GM12875 (cell line): Measurements from ENCODE around the gene SMOC2.

Experiments used
- H3K4me3 ChIP-seq: one replicate; pipeline ENCODE4 v1.5.1; 2011; ENCODE audit warnings: low read depth, low read length, control low read depth
- CTCF ChIP-seq: IDR thresholded peaks from 2 replicates; pipeline ENCODE4 v1.5.1; 2011; ENCODE audit warnings: low read depth, mild to moderate bottlenecking, control low read depth, inconsistent platforms, low read length, moderate library complexity, borderline replicate concordance; ENCODE audit not compliant: insufficient read depth

Gene SMOC2

GRCh38 chr6:168589275-168589674, 148.3 kb downstream of the SMOC2 start:
- TF ChIP-seq CTCF: no peak
- H3K4me3 ChIP-seq: no peak overlapping the region

- no peak overlapping the region for H3K4me3 ChIP-seq
- TF ChIP-seq CTCF: no peak
Observed at GRCh38 chr6:168590406-168590805, 149.4 kb downstream of the SMOC2 start.

GRCh38 chr6:168596344-168596743, 155.4 kb downstream of the SMOC2 start:
- no peak overlapping the region for H3K4me3 ChIP-seq
- TF ChIP-seq CTCF: no peak

- TF ChIP-seq CTCF: no peak
- no peak overlapping the region for H3K4me3 ChIP-seq
Observed at GRCh38 chr6:168597471-168597875, 156.5 kb downstream of the SMOC2 start.

GRCh38 chr6:168598251-168599117, 157.5 kb downstream of the SMOC2 start:
- TF ChIP-seq CTCF: no peak
- no peak overlapping the region for H3K4me3 ChIP-seq

- no peak for TF ChIP-seq CTCF
Observed at GRCh38 chr6:168599118-168599494, 158.1 kb downstream of the SMOC2 start.

GRCh38 chr6:168599769-168600330, 158.9 kb downstream of the SMOC2 start:
- TF ChIP-seq CTCF: no peak
- no peak overlapping the region for H3K4me3 ChIP-seq

More at GRCh38 chr6:168599118-168599494, 158.1 kb downstream of the SMOC2 start:
- no peak overlapping the region for H3K4me3 ChIP-seq
